ENCODE results near the gene ZEB1. TPM values are rescaled to one million over a fixed set of nuclear protein-coding genes. Genes with fewer than 3 reads are reported as not detected.
A peak's percentile ranks its signal among the peaks of the same experiment; 100 is the strongest.

ZEB1 gene
- 20.0 to 24.9 TPM (median 24.7 TPM) in 3 replicates for total RNA-seq

DNA sequence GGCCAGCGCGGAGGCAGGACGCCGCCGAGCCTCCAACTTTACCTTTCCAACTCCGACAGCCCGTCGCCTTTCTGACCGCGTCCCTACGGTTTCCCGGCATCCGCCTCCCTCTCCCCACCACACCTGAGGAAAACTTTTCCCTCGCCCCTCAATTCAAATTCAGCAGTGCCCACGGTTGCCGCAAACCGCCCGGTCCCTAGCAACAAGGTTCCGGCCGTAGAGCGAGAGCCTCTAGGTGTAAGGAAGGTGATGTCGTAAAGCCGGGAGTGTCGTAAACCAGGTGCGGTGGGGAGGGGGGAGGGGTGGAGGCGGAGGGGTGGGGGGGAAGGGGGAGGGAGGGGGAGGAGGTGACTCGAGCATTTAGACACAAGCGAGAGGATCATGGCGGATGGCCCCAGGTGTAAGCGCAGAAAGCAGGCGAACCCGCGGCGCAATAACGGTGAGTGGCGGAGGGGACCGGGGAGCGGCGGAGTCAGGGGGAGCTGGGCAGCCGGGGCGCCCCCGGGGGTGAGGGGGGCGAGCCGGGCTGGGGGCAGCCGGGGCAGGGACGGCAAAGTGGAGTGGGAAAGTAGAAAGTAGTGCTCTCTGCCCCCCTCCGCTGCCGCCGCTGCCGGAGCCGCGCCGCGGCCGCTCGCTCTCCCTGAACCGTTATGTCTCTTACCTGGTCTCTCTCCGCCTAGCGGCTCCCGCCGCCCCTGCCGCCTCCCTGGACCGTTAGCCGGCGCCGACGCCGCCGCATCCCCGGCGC is at the start of gene ZEB1:
Gene ZEB1 (plus strand): TSS at position 363 of the 748 bp plus-strand sequence. CDS start 19 bp downstream, at position 382.
- H3K9me3 Mint-ChIP-seq = no peaks in the 10 kb centered on the region
- peak within 1 kb of the TSS; percentile 84 for H3K27ac Mint-ChIP-seq
- H3K4me1 Mint-ChIP-seq = peaks cover 21% of the 10 kb centered on the region
- peaks cover 54% of the 10 kb centered on the region for H3K27me3 Mint-ChIP-seq (ENCODE audit: low read depth)
- peak within 1 kb of the TSS; percentile 99 for H3K4me3 Mint-ChIP-seq
- peak; percentile 63 to 76 for DNase-seq (ENCODE audit: low spot score in 2 of 2, unreplicated experiment in 2 of 2)
- no peaks in the 10 kb centered on the region for H3K36me3 Mint-ChIP-seq
- TF ChIP-seq, protein P1, sequence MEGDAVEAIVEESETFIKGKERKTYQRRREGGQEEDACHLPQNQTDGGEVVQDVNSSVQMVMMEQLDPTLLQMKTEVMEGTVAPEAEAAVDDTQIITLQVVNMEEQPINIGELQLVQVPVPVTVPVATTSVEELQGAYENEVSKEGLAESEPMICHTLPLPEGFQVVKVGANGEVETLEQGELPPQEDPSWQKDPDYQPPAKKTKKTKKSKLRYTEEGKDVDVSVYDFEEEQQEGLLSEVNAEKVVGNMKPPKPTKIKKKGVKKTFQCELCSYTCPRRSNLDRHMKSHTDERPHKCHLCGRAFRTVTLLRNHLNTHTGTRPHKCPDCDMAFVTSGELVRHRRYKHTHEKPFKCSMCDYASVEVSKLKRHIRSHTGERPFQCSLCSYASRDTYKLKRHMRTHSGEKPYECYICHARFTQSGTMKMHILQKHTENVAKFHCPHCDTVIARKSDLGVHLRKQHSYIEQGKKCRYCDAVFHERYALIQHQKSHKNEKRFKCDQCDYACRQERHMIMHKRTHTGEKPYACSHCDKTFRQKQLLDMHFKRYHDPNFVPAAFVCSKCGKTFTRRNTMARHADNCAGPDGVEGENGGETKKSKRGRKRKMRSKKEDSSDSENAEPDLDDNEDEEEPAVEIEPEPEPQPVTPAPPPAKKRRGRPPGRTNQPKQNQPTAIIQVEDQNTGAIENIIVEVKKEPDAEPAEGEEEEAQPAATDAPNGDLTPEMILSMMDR (IDR thresholded peaks at IDR 0.05; ENCODE audit: unreplicated experiment) = peak; percentile 52

DNA sequence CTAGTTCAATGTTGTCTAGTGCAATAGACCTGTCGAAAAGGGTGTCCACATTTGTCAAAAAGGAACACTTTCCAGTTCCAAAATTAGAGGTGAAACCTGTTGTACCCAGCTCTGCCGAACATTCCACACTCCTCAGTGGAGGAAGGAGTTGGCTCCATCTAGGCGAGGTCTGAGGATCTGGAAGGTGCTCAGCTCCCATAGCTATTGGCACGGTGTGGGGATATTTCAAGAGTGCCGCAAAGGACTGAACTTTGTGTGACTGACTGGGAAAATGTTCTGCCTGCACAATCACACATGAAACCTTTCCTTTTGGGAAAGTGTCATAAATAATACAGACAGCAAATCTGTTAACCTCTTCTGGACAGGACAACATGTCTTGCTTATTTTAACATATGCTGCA is 48.1 kb upstream of the ZEB1 start:
- Mint-ChIP-seq H3K27ac (no peak overlapping the region), H3K36me3 (no peaks in the 10 kb centered on the region), H3K4me1 (no peaks in the 10 kb centered on the region), H3K9me3 (peaks cover 14% of the 10 kb centered on the region), H3K4me3 (no peak overlapping the region), H3K27me3 (ENCODE audit: low read depth) (no peaks in the 10 kb centered on the region)
- TF ChIP-seq, protein P1 (IDR thresholded peaks at IDR 0.05; ENCODE audit: unreplicated experiment) = no peak
- DNase-seq (ENCODE audit: low spot score in 2 of 2, unreplicated experiment in 2 of 2) = no peak

DNA sequence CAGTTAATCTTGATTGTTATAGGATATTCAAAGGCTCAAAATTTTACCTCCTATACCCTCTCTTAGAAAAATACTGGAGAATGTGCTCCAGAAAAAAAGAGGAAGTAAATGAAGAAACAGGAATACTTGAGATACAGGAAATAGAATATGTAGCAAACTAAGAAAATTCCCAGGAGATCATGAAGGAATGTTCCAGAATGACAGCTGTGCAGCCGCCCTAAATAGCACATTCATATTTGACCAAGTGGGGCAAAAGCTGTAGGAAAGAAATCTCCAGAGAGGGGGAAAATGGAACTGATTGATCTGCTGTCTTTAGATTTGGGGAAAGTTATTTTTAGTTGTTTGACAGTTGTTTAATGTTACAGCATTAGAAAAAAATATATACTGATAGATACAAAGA is 46.2 kb upstream of the ZEB1 start:
- H3K36me3 Mint-ChIP-seq = no peaks in the 10 kb centered on the region
- H3K4me1 Mint-ChIP-seq = no peaks in the 10 kb centered on the region
- H3K27me3 Mint-ChIP-seq (ENCODE audit: low read depth) = no peaks in the 10 kb centered on the region
- no peak overlapping the region for H3K27ac Mint-ChIP-seq
- peaks cover 14% of the 10 kb centered on the region for H3K9me3 Mint-ChIP-seq
- no peak for DNase-seq (ENCODE audit: low spot score in 2 of 2, unreplicated experiment in 2 of 2)
- no peak overlapping the region for H3K4me3 Mint-ChIP-seq
- TF ChIP-seq, protein P1 (IDR thresholded peaks at IDR 0.05; ENCODE audit: unreplicated experiment) = no peak

DNA sequence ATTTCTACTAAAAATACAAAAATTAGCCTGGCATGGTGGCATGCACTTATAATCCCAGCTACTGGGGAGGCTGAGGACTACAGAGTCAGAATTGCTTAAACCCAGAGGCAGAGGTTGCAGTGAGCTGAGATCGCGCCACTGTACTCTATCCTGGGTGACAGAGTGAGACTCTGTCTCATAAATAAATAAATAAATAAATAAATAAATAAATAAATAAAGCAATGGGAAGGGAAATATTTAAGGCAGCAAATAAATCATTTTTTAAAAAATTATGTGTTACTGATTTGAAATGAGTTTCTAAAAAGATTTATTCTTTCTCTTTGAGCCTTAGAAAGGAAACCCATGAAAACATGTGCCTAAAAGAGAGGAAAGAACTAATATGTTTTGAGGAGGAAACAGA is 45.2 kb upstream of the ZEB1 start:
- no peak for DNase-seq (ENCODE audit: low spot score in 2 of 2, unreplicated experiment in 2 of 2)
- H3K4me3 Mint-ChIP-seq = no peak overlapping the region
- TF ChIP-seq, protein P1 (IDR thresholded peaks at IDR 0.05; ENCODE audit: unreplicated experiment) = no peak
- peaks cover 2% of the 10 kb centered on the region for H3K4me1 Mint-ChIP-seq
- peaks cover 14% of the 10 kb centered on the region for H3K9me3 Mint-ChIP-seq
- H3K27me3 Mint-ChIP-seq (ENCODE audit: low read depth) = no peaks in the 10 kb centered on the region
- H3K36me3 Mint-ChIP-seq = no peaks in the 10 kb centered on the region
- H3K27ac Mint-ChIP-seq = no peak overlapping the region

DNA sequence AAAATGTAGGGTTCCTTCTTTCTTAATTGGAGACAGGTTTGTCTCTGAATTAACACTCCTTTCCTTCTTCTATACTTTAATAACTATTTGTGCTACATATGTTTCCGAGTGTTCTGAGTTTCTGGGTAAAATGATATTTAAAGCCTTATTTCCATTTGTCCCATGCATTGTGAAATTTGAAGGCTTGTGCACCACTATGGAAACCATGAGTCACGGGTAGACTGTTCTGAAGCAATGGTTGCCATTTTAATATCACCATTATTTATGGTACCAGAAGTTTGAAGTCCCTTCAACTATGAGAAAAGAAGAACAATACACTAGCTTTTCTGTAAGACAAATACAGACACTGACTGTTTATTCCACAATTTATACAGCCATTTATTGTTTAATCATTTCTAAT is 44.7 kb upstream of the ZEB1 start:
- TF ChIP-seq, protein P1 (IDR thresholded peaks at IDR 0.05; ENCODE audit: unreplicated experiment) = no peak
- Mint-ChIP-seq H3K36me3 (no peaks in the 10 kb centered on the region), H3K27ac (no peak overlapping the region), H3K4me3 (no peak overlapping the region), H3K27me3 (ENCODE audit: low read depth) (no peaks in the 10 kb centered on the region), H3K4me1 (peaks cover 2% of the 10 kb centered on the region), H3K9me3 (peaks cover 14% of the 10 kb centered on the region)
- DNase-seq (ENCODE audit: low spot score in 2 of 2, unreplicated experiment in 2 of 2) = no peak
